ENCODE results near the gene KCTD13. TPM values are rescaled to one million over a fixed set of nuclear protein-coding genes. Genes with fewer than 3 reads are reported as not detected.

The KCTD13 gene
- total and polyA plus RNA-seq, 2 of the 8 experiments (the other 6 are each of a cell fraction or from before 2014, with no cell fraction given), result 9.2 to 10.8 TPM

DNA sequence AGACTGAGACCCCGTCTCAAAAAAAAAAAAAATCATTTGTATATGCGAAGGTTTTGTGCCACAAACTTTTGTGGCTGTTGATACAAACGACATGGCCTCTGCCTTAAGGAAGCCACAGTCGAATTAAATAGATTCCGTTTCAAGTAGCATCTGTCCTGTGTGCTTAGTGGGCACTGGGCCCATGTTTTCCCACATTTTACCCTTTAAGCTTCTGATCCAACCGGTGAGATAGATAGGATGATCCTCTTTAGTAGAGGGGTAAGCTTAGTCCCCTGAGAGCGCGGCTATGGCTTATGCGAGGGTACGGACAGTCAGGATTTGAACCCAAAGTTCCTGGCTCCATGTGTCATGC, 35.1 kb upstream of the KCTD13 start:
- no peak overlapping the region for H2BK120ac ChIP-seq (replicated peaks; ENCODE audit: low read depth, low read length)
- no peak overlapping the region; a peak in 1 of 7 replicates for H3K9ac ChIP-seq (replicated peaks in 1 of 4; ENCODE audit: extremely low read depth in 1 of 4, low read depth in 3 of 4, low read length in 3 of 4)
- H3K4me1 ChIP-seq (replicated peaks in 1 of 4; ENCODE audit: control insufficient read depth in 3 of 4, insufficient read depth in 4 of 4, low read length in 3 of 4), result peaks cover 0 to 5% (median 3%) of the 10 kb centered on the region in 4 experiments; a peak in 5 of 7 replicates
- H2BK5ac ChIP-seq (ENCODE audit: low read depth, low read length), result 0 out of 2 replicates have a peak overlapping the region, but pooled peaks have one; percentile 82
- no peaks in the 10 kb centered on the region for H4K20me1 ChIP-seq (replicated peaks in 1 of 2; ENCODE audit: control insufficient read depth in 1 of 2, insufficient read depth in 2 of 2, low read length in 2 of 2)
- FAIRE-seq, result no peak
- H2BK15ac ChIP-seq (ENCODE audit: low read length), result no peak overlapping the region
- H3K23me2 ChIP-seq (ENCODE audit: low read depth, low read length), result peaks cover 12% of the 10 kb centered on the region
- peak overlapping the region; percentile 61; the same call in 1 of the 2 replicates for H2BK12ac ChIP-seq (ENCODE audit: low read depth, low read length)
- H3K4ac ChIP-seq (replicated peaks; ENCODE audit: insufficient read length, low read depth, low read length), result no peak overlapping the region
- no peak overlapping the region for H3K14ac ChIP-seq (ENCODE audit: insufficient read length)
- peaks cover 0 to 2% (median 0%) of the 10 kb centered on the region in 4 experiments; a peak in 1 of 7 replicates for H3K27me3 ChIP-seq (replicated peaks in 1 of 4; ENCODE audit: control insufficient read depth in 3 of 4, extremely low read depth in 1 of 4, insufficient read depth in 3 of 4, low read length in 3 of 4)
- H3K18ac ChIP-seq (ENCODE audit: extremely low read depth, low read length), result peak overlapping the region; percentile 76; the same call in 1 of the 2 replicates
- no peak overlapping the region for H3K23ac ChIP-seq (ENCODE audit: insufficient read length)
- peak overlapping the region; percentile 94; the same call in 1 of the 2 replicates for H2AFZ ChIP-seq (ENCODE audit: low read length)
- H3K4me2 ChIP-seq (ENCODE audit: insufficient read depth in 1 of 2, low read depth in 2 of 2, low read length in 2 of 2), result peak overlapping the region; percentile 87 to 93
- H2BK20ac ChIP-seq (ENCODE audit: low read length), result no peak overlapping the region
- WGBS, 2 experiments (ENCODE audit: extremely low coverage in 1 of 2, insufficient coverage in 1 of 2, insufficient read length in 1 of 2, insufficient replicate concordance in 2 of 2, low coverage in 1 of 2, low lambda C conversion rate in 2 of 2, missing lambda C conversion rate in 1 of 2), result 85% methylated on average over 10 of the region's 10 CpGs; no CpG with 5 or more reads in 1 of the 2 experiments
- no peaks in the 10 kb centered on the region for H3K9me3 ChIP-seq (ENCODE audit: insufficient read depth in 2 of 2, low read depth in 1 of 2, low read length in 1 of 2)
- no peaks in the 10 kb centered on the region for H3K79me1 ChIP-seq (ENCODE audit: low read depth, low read length)
- peaks cover 0 to 4% (median 0%) of the 10 kb centered on the region in 4 experiments; a peak in 1 of 8 replicates for H3K36me3 ChIP-seq (ENCODE audit: control insufficient read depth in 2 of 4, insufficient read depth in 4 of 4, low read length in 3 of 4)
- no peak overlapping the region for H2AK5ac ChIP-seq (ENCODE audit: low read depth, low read length)
- H4K5ac ChIP-seq (ENCODE audit: insufficient read length, low read depth, low read length), result peak overlapping the region; percentile 69
- H3K27ac ChIP-seq (ENCODE audit: low read depth, low read length), result no peak overlapping the region
- ChIA-PET POLR2A (ENCODE audit: partially characterized antibody) (interaction anchor here (0.8 to 3.6 kb wide), 8 partner anchors 9 to 259 kb away, joined by 3 to 33 read pairs (median 4); partner anchors contain the start of genes ASPHD1, KCTD13, TAOK2 and TBX6), CTCF (ENCODE audit: partially characterized antibody) (interaction anchor here (0.6 to 2.5 kb wide), 10 partner anchors 7 to 731 kb away, joined by 4 to 16 read pairs (median 6); no protein-coding TSS in a partner anchor)
- DNase-seq (ENCODE audit: low read depth in 1 of 2, low spot score in 2 of 2), result no peak
- no peak overlapping the region for H4K91ac ChIP-seq (replicated peaks; ENCODE audit: insufficient read length, low read length)
- H3K4me3 ChIP-seq (ENCODE audit: extremely low read depth in 1 of 4, insufficient read depth in 2 of 4, low read depth in 3 of 4, low read length in 4 of 4), result peak overlapping the region; percentile 51 to 81 (median 72); a peak in 6 of 8 replicates
- H3K79me2 ChIP-seq (ENCODE audit: control insufficient read depth in 1 of 2, insufficient read depth in 2 of 2, low read length in 2 of 2), result no peaks in the 10 kb centered on the region
- no peak for TF ChIP-seq EP300 (IDR thresholded peaks at IDR 0.05; ENCODE audit: borderline replicate concordance in 1 of 2, low read depth in 2 of 2, low read length in 2 of 2)
- no peak for TF ChIP-seq GTF2F1 (IDR thresholded peaks at IDR 0.05; ENCODE audit: borderline replicate concordance, low read depth, low read length)
- TF ChIP-seq SP2 (IDR thresholded peaks at IDR 0.05; ENCODE audit: low read length), result no peak
- TF ChIP-seq ZNF274 (IDR thresholded peaks at IDR 0.05; ENCODE audit: borderline replicate concordance, extremely low read depth, low read length), result no peak
- no peak for TF ChIP-seq CREB1 (IDR thresholded peaks at IDR 0.05)
- TF ChIP-seq CBX5 (IDR thresholded peaks at IDR 0.05; ENCODE audit: low read depth, low read length), result no peak
- TF ChIP-seq TCF12 (IDR thresholded peaks at IDR 0.05; ENCODE audit: low read depth, low read length), result no peak
- TF ChIP-seq TEAD4 (IDR thresholded peaks at IDR 0.05; ENCODE audit: low read depth, low read length), result no peak
- H4K8ac ChIP-seq (ENCODE audit: extremely low read depth, insufficient read depth, low read length), result no peak overlapping the region
- no peak overlapping the region for H3K56ac ChIP-seq (replicated peaks; ENCODE audit: insufficient read length, low read depth, low read length)

Data from H1 (cell line).